GM12864 (cell line): ENCODE results near the gene TLR3.
A peak's percentile ranks its signal among the peaks of the same experiment; 100 is the strongest.
"Not testable (repeated sequence)": the region's sequence is repeated elsewhere in the genome, so short reads cannot be mapped to it uniquely, and the experiment has no call there.

Source experiments
- DNase-seq: peaks from one replicate; pipeline ENCODE4 v3.0.0-alpha.2; 2011; ENCODE audit warnings: low read depth
- H3K4me3 ChIP-seq: 2 replicates; pipeline ENCODE4 v1.5.1; 2011; ENCODE audit warnings: mild to moderate bottlenecking, low read depth, low read length, control low read depth
- CTCF ChIP-seq: IDR thresholded peaks from 2 replicates; pipeline ENCODE4 v1.5.1; 2011; ENCODE audit warnings: low read depth, mild to moderate bottlenecking, moderate library complexity, low read length, control low read depth, inconsistent platforms; ENCODE audit errors: missing control alignments

Gene TLR3

GRCh38 chr4:186032259-186032658 is 36.7 kb upstream of the TLR3 start:
- TF ChIP-seq CTCF = no peak
- DNase-seq = no peak
- no peak overlapping the region for H3K4me3 ChIP-seq

GRCh38 chr4:186033027-186033426 is 35.9 kb upstream of the TLR3 start:
- no peak for TF ChIP-seq CTCF
- H3K4me3 ChIP-seq = no peak overlapping the region
- no peak for DNase-seq

- not testable (repeated sequence) for DNase-seq, H3K4me3 ChIP-seq
Measured at GRCh38 chr4:186034613-186035012, 34.3 kb upstream of the TLR3 start.

- DNase-seq = no peak
- no peak overlapping the region for H3K4me3 ChIP-seq
- no peak for TF ChIP-seq CTCF
Measured at GRCh38 chr4:186036976-186037581, 31.9 kb upstream of the TLR3 start.

- H3K4me3 ChIP-seq = no peak overlapping the region
- peak; percentile 69 for TF ChIP-seq CTCF
- peak; percentile 52 for DNase-seq
Measured at GRCh38 chr4:186037692-186038658, 31.0 kb upstream of the TLR3 start.

- TF ChIP-seq CTCF = no peak
- DNase-seq = no peak
- no peak overlapping the region for H3K4me3 ChIP-seq
Measured at GRCh38 chr4:186039697-186040096, 29.3 kb upstream of the TLR3 start.

DNA sequence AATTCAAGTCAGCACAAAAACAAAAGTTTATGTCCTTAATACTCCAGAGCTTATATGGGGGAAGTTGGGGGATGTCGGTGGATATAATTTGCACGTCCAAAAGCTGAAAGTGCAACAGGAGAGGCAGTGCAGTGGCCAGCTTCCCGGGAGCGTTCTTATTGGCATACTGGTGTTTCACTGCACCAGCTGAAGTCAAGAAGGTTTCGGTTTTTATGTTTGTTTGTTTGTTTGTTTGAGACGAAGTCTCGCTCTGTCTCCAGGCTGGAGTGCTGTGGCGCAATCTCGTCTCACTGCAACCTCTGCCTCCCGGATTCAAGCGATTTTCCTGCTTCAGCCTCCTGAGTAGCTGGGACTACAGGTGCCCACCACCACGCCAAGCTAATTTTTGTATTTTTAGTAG is 28.6 kb upstream of the TLR3 start:
- no peak for TF ChIP-seq CTCF
- DNase-seq = no peak
- no peak overlapping the region for H3K4me3 ChIP-seq

- DNase-seq, H3K4me3 ChIP-seq: not testable (repeated sequence)
Measured at GRCh38 chr4:186047501-186047900, 21.5 kb upstream of the TLR3 start.

DNA sequence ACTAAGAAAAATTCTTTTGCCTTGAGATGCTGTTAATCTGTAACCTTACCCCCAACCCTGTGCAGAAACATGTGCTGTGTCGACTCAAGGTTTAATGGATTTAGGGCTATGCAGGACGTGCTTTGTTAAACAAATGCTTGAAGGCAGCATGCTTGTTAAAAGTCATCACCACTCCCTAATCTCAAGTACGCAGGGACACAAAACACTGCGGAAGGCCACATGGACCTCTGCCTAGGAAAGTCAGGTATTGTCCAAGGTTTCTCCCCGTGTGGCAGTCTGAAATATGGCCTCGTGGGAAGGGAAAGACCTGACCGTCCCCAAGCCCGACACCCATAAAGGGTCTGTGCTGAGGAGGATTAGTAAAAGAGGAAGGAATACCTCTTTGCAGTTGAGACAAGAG is 18.8 kb upstream of the TLR3 start:
- H3K4me3 ChIP-seq, DNase-seq: not testable (repeated sequence)
